Body of pancreas (tissue), 4 donors: ENCODE data around the gene PRSS33. TPM values are rescaled to one million over a fixed set of nuclear protein-coding genes. Genes with fewer than 3 reads are reported as not detected.
A peak's percentile ranks its signal among the peaks of the same experiment; 100 is the strongest.

ENCODE experiments used
- ATAC-seq: fragments of 150-250 bp; one replicate; pipeline ENCODE4 v1.9.1; 2016
- DNase-seq, 4 donors: peaks; one replicate each; pipeline ENCODE4 v3.0.0-alpha.2; 2019
- H3K27ac ChIP-seq, 4 donors: fragments of 200-600 bp; sonication (generic); 1 replicate in 3 of 4; 2 replicates in 1 of 4; pipeline versions ENCODE4 v1.5.1 to v1.6.1; 2016 to 2019; ENCODE audit warnings: mild to moderate bottlenecking in 1 of 4, mixed read lengths in 1 of 4, moderate library complexity in 1 of 4
- H3K27me3 ChIP-seq, 2 donors: fragments of 200-600 bp; sonication (generic); one replicate each; pipeline ENCODE4 v1.6.0; 2016; ENCODE audit warnings: mild to moderate bottlenecking in 1 of 2
- H3K36me3 ChIP-seq, 2 donors: fragments of 200-600 bp; sonication (generic); replicated peaks in 1 of 2; 2 replicates each; pipeline ENCODE4 v1.5.1; 2016; ENCODE audit warnings: low read depth in 2 of 2; ENCODE audit not compliant: insufficient read depth in 1 of 2
- H3K4me1 ChIP-seq: fragments of 200-600 bp; sonication (generic); one replicate; pipeline ENCODE4 v1.6.0; 2016
- H3K4me3 ChIP-seq, 2 donors: fragments of 200-600 bp; sonication (generic); 1 replicate in 1 of 2; 2 replicates in 1 of 2; pipeline ENCODE4 v1.5.1; 2016 to 2019
- H3K9me3 ChIP-seq, 3 donors: fragments of 200-600 bp; sonication (generic); 1 replicate in 2 of 3; 2 replicates in 1 of 3; pipeline ENCODE4 v1.5.1; 2016
- CTCF ChIP-seq, 7 experiments: fragments of 450-650 bp in 4 of 7; fragments of 200-600 bp in 3 of 7; sonication (generic) in 3 of 7; IDR thresholded peaks; one replicate each; pipeline ENCODE4 v1.5.1; 2016 to 2019; ENCODE audit warnings: antibody characterized with exemption in 7 of 7
- POLR2A ChIP-seq, 3 donors: fragments of 450-650 bp; IDR thresholded peaks; one replicate each; pipeline ENCODE4 v1.6.1; 2016; ENCODE audit warnings: antibody characterized with exemption in 3 of 3, mild to moderate bottlenecking in 2 of 3
- WGBS, 2 donors: methylation state at CpG; one replicate each; pipeline ENCODE4 v1.1.5; 2017; 5-methylcytosine and 5-hydroxymethylcytosine counted together
- intact Hi-C: fragments of 100-400 bp; cut with DNase I; formaldehyde crosslinking; loops from one replicate; pipeline ENCODE4 v1.15.1; 2023
- total RNA-seq, 2 donors: library from RNA; depleted of rRNA; stranded (reverse); fragments of >200 nt; gene quantifications; one replicate each; pipeline ENCODE4 v1.1.0, GENCODE V29; 2016

Gene PRSS33
- total RNA-seq, 2 donors from 2014 or later, result not detected

GRCh38 chr16:2819939-2820835 lies 32.8 kb upstream of the PRSS33 start:
- DNase-seq, result no peak
- intact Hi-C loops, result no loop called here
- Histone ChIP-seq H3K27me3 (no peaks in the 10 kb centered on the region), H3K27ac (no peak overlapping the region), H3K36me3 (no peaks in the 10 kb centered on the region), H3K9me3 (no peaks in the 10 kb centered on the region), H3K4me3 (no peak overlapping the region), H3K4me1 (peaks cover 5% of the 10 kb centered on the region)
- no peak for ATAC-seq
- WGBS, 2 donors, result 61% methylated on average over 17 of the region's 17 CpGs; no CpG with 5 or more reads in 1 of the 2 donors
- TF ChIP-seq CTCF (IDR thresholded peaks at IDR 0.05) (no peak), POLR2A (IDR thresholded peaks at IDR 0.05) (no peak)

DNA sequence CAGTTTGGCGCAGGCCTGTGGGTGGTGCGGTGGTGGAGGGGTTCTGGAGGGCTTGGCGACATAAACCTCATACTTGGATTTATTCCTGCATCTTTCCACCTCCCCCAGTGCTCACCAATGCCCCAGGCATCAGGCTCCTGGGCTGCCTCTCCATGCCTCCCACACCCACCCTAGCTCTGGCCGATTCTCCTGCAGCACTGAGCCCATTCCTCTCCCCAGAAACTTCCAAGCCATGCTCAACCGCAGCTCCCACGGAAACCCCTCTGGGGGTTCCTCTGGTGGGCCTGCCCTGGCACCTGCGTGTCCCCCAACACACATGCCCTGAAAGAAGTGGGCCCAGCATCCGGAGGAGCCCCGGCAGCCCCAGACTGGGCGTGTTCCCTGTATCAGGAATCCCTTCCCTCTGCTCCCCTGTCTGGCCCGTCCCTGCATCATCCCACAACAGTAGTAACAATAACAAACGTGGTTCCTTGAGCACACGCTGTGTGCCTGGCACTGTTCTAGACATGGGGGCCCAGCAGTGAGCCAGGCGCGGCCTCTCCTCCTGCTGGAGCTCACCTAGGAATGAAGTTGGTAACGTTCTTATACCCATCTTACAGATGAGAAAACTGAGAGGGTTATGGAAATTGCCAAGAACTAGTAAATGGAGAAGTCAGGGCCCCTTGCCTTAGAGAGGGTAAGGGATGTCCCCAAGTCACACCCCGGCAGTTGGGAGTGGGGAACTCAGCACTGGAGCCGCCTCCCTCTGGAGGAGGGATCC lies 32.0 kb upstream of the PRSS33 start:
- no peaks in the 10 kb centered on the region for H3K27me3 ChIP-seq
- DNase-seq (peak in 1 of 4 donors; percentile 0), ATAC-seq (no peak)
- no peak for TF ChIP-seq CTCF (IDR thresholded peaks at IDR 0.05)
- no peak for TF ChIP-seq POLR2A (IDR thresholded peaks at IDR 0.05)
- peaks cover 5% of the 10 kb centered on the region for H3K4me1 ChIP-seq
- no peak overlapping the region for H3K27ac ChIP-seq
- 74 to 79% methylated on average over 17 to 18 of the region's 18 CpGs for WGBS, 2 donors
- no peaks in the 10 kb centered on the region for H3K9me3 ChIP-seq
- intact Hi-C loops, result no loop called here
- H3K4me3 ChIP-seq, result no peak overlapping the region
- H3K36me3 ChIP-seq, result no peaks in the 10 kb centered on the region

DNA sequence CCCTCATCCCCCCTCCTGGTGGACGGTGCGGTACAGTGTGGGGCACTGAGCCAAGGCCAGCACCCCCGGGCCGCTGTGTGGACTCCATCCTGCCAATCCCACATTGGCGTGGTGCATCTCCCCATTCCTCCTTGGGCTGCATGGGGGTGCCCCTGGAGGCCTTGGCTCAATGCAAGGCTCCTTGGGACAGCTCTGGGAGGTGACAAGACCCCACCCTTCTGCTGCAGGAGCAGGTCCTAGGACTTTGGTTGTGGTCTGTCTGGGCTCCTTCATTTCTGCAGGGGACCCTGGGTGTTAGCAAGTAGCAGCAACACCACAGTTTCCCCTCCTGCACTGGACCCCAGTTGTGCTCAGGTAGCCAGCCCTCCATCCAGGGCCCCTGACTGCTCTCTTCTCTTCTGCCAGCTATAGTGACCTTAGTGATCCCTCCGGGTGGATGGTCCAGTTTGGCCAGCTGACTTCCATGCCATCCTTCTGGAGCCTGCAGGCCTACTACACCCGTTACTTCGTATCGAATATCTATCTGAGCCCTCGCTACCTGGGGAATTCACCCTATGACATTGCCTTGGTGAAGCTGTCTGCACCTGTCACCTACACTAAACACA lies 31.0 kb upstream of the PRSS33 start:
- H3K9me3 ChIP-seq, result no peaks in the 10 kb centered on the region
- no peak for ATAC-seq
- TF ChIP-seq CTCF (IDR thresholded peaks at IDR 0.05) (no peak), POLR2A (IDR thresholded peaks at IDR 0.05) (no peak)
- H3K4me1 ChIP-seq, result peaks cover 5% of the 10 kb centered on the region
- no peaks in the 10 kb centered on the region for H3K27me3 ChIP-seq
- intact Hi-C loops, result no loop called here
- H3K27ac ChIP-seq, result no peak overlapping the region
- H3K4me3 ChIP-seq, result no peak overlapping the region
- peak in 1 of 4 donors; percentile 3 for DNase-seq
- WGBS, 2 donors, result 68 to 72% methylated on average over 10 of the region's 10 CpGs
- H3K36me3 ChIP-seq, result no peaks in the 10 kb centered on the region

- H3K27ac ChIP-seq, result no peak overlapping the region
- no peak for TF ChIP-seq POLR2A (IDR thresholded peaks at IDR 0.05)
- TF ChIP-seq CTCF (IDR thresholded peaks at IDR 0.05), result no peak
- no peak overlapping the region for H3K4me3 ChIP-seq
- H3K9me3 ChIP-seq, result no peaks in the 10 kb centered on the region
- intact Hi-C loops, result no loop called here
- no peaks in the 10 kb centered on the region for H3K27me3 ChIP-seq
- 68 to 73% methylated on average over 54 to 68 of the region's 68 CpGs for WGBS, 2 donors
- H3K4me1 ChIP-seq, result peaks cover 5% of the 10 kb centered on the region
- H3K36me3 ChIP-seq, result no peaks in the 10 kb centered on the region
- DNase-seq (peak in 1 of 4 donors; percentile 2), ATAC-seq (peak; percentile 15)
Observed at GRCh38 chr16:2817340-2818271, 30.2 kb upstream of the PRSS33 start.
